HG02884 (cell line): ENCODE results near the gene SAMD4A.
"Not testable (repeated sequence)": the region's sequence is repeated elsewhere in the genome, so short reads cannot be mapped to it uniquely, and the experiment has no call there.

ENCODE experiments used
- ATAC-seq: cut with Tn5 transposase; IDR thresholded peaks from one replicate; pipeline ENCODE4 v1.9.1; 2021; ENCODE audit warnings: mild to moderate bottlenecking, moderate library complexity; ENCODE audit not compliant: unreplicated experiment

SAMD4A gene

DNA sequence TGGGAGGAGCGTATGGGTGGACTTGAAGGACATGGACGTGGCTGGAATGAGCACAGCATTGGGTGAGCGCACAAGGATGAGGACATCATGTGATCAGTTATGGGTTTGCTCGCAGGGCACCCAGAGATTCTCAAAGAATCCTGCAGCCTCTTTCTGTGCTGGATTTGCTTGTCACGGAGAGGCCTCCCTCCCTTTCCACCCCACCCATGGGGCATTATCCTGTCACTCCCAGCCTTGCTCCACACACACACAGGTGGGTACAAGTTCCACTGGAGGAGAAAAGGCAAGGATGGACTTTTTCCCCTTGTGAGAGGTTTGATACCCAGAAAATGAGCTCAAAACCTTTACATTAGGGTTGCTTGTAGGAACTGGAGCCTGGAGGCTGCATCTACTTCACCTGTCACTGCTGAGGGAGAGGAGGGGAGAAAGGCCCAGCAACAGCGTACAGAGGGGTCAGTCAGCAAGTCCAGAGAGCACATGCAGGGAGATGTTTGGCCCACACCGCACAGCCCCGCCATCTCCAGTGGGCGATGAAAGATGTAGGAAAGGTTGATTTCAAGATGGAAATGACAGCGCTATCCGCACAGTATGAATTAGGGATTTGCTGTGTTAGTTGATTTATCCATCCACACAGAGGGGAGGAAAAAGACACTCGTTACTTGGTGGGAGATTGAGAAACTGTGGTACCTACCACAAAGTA is 223.0 kb downstream of the SAMD4A start:
- ATAC-seq, result no peak

DNA sequence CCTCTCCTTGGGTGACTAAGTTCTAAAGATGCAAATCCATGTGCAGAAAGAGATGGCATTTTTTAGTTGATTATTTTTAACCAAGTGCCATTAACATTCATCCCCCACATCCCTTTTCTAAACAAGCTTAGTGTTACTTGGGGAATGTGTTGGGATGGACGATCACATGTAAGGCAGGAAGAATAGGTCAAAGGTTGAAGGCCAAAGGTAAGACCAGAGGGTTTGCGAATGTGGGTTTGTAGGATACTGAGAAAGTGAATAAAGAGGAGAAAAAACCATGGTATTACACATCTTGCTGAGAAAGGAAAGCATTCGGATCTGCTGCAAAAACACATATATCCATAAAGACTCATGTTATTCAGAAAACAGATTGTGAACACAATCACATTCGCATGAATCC is 224.1 kb downstream of the SAMD4A start:
- ATAC-seq, result no peak

DNA sequence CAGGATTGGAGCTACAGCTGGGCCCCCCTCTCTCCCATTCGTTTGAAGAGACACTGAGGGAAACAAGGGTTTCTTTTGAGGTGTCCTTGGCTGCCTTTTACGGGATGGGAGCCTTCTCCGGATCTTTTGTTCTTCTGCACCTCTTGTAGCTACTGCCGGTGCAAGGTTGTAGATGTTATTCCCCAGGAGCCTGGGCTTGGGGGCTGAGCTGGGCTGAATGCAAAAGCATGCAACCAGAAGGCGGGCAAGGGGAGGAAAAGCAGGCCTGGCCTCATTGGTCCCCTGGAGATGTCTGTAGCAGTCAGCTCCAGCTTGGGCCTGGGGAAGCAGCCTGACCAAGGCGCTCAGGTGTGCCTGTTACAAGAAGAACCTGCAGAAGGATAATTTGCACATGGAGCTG is 225.4 kb downstream of the SAMD4A start:
- no peak for ATAC-seq

DNA sequence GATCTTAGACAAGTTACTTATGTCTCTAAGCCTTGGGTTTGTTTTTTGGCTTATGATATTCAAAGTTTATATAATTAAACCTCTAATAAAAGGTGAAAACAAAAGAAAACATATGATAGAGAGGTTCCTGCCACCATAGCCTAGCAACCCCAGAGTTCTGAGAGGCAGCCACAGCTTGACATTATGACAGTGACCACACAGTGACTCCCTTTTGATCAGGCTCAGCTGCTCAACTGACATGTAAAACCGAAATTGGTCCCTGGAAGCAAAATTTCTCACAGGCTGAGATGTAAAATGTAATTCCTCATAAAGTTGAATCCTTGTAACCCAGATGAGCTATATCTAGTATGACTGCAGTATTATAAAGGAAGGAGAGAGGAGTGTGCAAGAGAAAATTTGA is 227.2 kb downstream of the SAMD4A start:
- no peak for ATAC-seq

DNA sequence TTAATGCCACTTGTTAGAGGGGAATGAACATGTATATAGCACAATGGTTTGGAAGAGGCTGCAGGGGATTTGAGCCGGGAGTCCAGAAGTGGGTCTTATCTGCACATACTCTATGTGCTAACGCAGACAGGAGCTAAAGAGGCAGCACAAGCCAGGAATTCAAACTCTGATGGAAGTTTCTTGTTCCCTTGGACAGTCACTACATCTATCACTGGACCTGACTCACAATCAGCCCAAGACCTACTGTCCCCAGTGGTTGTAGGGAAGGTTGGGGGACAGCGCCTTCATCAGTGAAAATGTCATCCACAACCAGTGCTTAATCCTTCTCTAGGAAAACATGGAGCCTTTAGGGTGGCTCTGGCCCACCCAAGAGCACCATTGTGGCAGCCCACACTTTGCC is 227.9 kb downstream of the SAMD4A start:
- ATAC-seq, result no peak

DNA sequence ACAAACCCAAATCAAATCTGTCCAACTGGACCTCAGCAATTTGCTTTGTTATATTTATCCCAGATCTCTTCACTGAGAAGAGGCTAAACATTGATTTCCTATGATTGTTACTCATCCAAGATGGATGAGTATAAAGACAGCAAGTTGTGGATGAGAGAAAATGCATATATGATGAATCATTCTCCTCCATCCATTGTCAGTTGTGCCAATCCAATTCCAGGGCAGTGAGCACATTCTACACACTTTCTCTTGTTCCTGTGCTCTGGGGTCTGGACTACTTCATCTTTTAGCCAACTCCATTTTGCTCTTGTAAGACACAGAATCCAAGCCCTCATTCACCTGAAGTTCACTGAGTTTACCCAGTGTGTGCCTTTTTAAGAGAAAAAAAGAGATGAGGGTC is 230.0 kb downstream of the SAMD4A start:
- no peak for ATAC-seq

DNA sequence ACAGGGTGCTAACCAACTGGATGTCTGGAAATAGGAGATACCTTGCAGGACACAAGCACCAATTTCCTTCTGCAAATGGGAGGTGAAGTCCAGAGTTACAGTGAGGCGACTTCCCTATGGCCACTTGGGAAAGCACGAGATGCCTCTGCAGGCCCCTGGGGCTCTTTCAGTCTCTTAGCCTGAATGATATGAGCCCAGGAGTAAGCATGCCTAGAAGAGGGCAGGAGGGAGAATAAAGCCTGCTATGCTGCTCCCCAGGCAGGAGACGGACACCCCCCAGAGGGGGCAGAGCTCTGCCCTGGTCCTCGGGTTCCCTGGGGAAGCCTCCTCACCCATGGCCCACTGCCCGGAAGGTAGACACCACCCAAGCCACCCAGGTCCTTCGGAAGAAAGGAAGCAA is 230.6 kb downstream of the SAMD4A start:
- ATAC-seq, result no peak

DNA sequence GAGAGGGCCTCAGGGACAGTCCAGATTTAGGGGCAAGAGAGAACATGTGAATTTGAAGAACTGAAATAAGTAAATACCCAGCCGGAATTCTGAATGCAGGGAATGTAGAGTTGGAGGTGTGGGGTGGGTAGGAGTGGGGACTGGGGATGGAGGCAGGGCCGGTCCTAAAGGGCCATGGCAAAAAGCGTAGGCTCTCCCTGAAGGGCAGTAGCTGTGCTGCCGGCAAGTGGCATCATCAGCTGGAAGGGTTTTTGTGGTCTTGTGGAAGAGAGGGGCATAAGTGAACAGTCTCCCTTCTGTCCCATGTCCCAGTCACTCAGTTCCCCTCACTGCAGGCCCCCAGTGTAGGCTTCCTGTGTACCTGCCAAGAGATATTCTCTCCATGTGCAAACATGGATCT is 231.1 kb downstream of the SAMD4A start:
- ATAC-seq, result no peak

DNA sequence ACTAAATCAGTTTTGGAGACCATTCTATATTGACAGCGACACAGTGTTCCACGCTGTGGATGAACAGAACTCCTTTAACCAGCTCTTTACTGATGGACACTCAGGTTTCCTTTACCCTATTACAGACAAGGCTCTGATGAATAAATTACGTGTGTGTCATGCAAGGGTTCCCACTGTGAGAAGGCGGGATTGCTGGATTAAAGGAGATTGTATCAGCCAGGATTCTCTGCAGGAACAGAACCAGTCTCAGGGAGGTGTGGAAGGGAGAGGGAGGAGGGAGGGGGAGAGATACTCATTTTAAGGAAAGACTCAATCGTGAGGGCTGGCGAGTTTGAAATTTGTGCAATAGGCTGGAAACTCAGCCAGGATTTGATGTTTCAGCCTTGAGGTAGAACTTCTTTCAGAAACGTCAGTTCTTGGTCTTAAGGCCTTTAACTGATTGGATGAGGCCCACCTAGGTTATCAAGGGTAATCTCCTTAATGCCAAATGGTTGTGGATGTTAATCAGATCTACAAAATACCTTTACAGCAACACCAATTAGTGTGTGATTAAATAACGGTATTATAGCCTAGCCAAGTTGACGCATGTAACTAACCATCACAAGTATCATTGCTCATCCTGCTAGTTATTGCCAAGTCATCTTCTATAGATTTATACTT is 231.7 kb downstream of the SAMD4A start:
- no peak for ATAC-seq

DNA sequence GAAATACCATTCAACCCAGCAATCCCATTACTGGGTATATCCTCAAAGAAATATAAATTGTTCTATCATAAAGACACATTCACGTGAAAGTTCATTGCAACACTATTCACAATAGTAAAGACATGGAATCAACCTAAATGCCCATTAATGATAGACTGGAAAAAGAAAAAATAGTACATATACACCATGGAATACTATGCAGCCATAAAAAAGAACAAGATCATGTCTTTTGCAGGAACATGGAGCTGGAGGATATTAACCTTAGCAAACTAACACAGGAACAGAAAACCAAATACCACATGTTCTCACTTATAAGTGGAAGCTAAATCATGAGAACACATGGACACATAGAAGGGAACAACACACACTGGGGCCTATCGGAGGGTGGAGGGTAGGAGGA is 234.6 kb downstream of the SAMD4A start:
- ATAC-seq, result not testable (repeated sequence)

DNA sequence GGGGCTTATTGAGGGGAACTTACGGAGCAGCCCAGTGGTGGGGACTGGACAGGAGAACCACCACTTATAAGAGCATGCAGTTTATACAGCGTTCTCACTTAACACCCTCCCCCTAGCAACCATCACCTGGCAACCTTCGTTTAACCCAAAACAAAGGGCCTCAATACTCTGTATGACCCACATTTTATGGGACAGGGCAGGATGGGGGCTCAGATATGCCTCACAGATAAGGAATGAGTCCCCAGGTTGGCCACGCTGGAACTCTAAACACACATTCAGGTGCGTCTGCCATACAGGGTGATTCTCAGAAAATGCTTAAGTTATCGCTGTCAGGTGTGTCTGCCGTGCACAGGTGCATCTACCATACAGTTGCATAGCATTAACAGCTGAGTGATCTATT is 236.5 kb downstream of the SAMD4A start:
- ATAC-seq, result no peak

DNA sequence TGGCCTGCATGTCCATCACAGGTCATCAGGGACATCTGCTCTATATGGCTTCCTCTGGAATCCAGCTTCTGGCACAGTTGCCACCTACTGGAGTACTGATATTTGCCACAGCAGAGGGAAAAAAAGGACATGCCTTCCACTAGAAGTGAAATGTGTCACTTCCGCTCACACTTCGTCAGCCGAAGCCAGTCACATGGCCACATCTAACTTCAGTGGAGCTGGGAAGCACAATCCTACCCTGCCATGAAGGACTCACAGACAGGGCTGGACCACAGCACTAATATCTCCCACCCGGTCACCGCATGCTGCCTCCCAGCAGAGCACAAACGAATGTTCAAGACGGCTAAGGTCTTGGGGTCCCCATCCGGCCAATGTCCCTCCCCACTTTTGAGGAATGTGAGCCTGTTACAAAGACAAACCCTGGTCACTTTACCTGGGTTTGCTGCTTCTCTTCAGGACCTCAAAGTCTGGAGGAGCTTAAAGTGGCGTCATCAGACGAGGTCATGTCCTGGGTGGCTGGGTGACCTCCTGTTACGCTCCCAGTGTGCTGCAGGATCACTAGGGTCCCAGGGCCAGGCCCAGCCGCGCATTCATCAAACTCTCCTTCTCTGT is 237.1 kb downstream of the SAMD4A start:
- ATAC-seq, result no peak

DNA sequence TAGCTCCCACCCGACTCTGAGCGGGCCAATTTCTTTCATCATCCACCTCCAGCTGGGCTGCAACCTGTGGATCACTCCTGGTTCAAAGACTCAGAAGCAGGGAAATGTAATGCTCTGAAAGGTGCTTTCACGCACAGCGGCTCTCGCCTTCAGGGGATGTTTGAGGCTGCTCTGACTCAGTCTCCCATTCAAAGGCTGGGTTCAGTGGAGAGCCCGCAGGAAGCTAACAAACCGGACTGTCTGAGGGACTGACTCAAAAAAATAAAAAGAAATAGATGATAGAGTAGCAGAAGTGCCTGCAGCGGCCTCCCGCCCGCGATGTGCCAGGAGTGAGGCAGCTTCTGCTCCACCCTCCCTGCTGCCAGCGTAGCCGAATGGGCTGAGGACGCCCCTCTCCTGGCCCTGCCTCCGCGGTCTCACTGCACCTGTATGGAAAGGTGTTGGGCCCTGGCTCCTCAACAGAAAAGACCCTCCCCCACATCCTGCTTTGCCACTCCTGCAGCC is 237.7 kb downstream of the SAMD4A start:
- no peak for ATAC-seq

DNA sequence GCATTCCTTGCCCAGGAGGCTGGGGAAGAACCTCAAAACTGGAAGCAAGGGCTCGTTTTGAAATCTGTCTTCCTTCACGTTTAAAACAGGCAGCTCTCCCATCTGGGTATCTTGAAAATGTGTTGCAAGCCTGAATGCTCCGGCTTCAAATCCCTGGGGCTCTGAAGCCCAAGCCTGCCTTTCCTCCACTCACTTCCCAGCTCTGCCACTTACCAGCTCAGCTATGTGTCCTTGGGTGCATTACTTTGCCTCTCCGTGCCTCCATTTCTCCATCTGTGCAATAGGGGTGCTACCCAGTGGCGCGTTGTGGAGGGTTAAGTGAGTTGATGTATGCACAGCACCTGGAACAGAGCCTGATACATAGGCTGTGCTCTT is 238.1 kb downstream of the SAMD4A start:
- no peak for ATAC-seq

DNA sequence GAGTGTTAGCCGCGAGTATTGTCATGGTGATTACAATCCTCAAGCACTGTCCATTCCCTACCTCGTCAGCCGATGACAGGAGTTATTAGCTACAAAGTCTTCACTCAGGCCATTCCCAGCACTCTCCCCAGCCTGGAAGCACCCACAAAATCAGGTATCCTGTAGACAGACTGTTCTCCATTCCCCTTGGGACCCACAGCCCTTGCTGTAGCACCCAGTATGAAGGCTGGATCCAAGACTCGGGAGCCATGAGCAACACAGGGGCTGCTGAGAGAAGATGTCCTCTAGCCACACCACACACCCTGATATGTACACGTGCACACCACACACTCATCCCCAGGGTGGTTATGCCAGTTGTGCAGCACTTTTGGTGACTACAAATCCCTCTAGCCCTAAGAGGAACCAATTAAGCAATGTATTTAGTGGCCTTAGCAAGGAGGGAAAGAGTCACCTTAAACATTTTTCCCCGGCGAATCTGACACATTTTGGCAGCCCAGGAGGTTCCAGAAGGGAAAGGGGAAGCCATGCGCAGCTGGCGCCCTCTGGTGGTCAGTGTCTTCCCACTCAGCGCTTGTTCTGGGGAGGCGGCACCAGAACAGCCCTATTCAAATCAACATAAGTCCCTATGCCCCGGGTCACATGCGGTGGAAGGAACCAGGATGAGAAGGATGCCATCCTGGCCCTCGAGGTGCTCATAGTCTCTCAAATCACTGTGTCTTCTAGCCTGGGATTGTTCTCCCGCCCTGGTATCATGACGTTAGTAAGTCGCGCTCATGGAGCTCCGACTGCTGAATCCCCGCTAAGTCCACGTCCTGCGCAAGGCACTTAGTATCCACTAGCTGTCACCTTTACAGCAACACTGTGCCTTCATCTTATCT is 238.8 kb downstream of the SAMD4A start:
- ATAC-seq, result peak; percentile 63

DNA sequence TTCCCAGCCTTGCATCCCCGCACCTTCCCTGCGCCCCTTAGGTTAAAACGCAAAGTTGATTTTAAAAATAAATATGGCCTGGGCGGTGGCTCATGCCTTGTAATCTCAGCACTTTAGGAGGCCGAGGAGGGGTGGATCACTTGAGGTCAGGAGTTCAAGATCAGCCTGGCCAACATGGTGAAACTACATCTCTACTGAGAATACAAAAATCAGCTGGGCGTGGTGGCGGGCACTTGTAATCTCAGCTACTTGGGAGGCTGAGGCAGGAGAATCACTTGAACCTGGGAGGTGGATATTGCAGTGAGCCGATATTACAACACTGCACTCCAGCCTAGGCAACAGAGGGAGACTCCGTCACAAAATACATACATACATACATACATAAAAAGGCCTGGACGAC is 239.7 kb downstream of the SAMD4A start:
- ATAC-seq, result no peak

DNA sequence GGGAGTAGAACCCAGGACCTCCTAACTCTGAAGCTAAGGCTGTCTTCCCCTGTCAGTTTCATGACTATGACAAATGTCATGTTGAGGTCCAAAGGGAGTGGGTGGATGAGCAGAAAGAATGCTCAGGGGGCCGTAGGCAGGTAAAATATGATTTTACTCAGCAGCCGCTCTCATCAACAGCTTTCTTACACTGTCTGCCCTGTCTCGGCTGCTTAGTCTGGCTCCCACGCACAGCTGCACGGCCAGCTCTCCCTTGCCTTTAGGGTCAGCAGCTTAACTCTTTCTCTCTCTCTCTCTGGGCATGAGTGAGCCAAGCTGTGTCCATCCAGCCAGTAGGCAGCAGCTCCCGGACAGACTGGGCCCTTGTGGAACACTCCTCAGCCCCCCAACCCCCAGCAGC is 240.5 kb downstream of the SAMD4A start:
- ATAC-seq, result no peak

DNA sequence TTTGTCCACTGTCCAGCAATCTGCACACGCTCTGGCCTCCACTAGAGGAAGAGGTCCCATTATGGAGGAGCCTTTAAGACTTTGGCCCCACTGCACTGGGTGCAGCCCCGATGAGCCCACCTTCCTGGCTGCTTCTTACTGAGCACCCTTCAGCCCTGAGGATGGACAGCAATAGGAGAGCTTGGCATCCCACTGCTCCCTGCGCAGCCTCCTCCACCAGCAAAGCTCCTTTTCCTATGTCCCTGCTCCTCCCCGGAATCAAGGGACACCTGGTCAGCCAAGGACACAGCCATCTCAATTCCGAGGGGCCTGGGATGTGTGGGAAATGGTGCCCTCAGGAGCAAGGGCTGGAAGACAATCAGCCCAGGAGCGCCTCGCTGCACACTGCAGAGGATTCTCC is 241.0 kb downstream of the SAMD4A start:
- no peak for ATAC-seq

DNA sequence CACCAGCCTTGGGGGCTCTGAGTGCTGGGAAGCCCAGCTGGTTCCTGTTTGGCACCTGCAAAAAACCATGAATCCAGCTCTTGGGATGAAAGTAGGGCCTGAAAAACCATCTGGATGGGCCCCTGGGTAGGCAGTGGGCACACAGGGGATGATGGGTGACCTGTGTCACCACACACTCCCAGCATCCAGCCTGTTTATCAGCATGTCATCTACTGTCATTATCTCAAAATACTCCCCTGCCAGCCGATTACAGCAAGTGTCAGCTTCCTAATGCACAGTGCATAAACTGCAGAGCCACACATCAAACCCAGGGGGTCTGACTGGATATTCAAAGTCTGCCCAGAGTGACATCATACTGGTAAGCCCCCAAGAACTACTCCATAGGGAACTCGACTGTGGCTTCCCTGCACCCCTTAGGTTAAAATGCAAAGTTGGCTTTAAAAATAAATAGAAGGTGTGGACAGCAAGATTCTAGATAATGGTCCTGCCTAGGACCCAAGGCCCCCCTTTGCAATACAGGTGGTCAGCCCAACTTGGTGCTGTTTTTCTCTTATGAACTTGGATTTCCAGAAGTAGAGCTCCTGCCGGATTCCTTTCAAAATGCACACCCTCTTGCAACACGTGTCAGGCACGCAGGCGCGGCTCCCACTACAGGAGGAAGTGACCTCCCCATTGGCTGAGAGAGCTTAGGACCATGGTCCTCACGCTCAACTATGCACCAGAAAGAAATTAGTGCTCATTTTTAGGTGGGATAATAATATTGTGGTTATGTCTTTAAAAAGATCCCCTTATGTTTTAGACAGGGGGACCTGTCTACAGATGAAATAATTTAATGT is 241.6 kb downstream of the SAMD4A start:
- ATAC-seq, result no peak

DNA sequence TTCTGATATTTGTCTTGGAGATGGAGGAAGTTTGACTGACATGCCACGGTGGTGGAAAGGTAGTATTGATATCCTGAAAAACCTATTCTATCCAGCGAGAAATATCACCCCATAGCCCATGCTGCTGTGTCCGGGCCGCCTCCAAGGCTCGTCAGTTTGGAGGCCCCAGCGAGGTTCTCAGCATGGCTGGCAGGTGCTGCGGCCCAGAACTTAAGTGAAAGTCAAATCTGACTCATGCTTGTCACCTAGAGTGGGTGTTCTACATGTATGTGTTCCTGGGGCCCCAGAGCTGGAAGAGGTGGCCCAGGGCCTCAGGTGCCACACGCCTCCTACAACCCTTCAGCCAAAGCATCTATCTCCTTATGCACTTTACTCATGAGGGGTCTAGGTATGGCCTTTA is 242.8 kb downstream of the SAMD4A start:
- no peak for ATAC-seq
